ENCODE data around the gene TNNC1. TPM values are rescaled to one million over a fixed set of nuclear protein-coding genes. Genes with fewer than 3 reads are reported as not detected.
A peak's percentile ranks its signal among the peaks of the same experiment; 100 is the strongest.

TNNC1 gene
- 10 to 100 TPM; 11.3 to 23.2 TPM for total RNA-seq
- 91.7 TPM for polyA plus RNA-seq (ENCODE audit: insufficient read depth, low read depth, low replicate concordance)
- long read RNA-seq, donor 1, partial matches to known transcripts: 0 of 1 reads
- long read RNA-seq, donor 1, other reads (novel, unspliced or antisense): 0 of 1 reads
- long read RNA-seq, donor 2: 0 reads

- no peaks in the 10 kb centered on the region for H3K36me3 ChIP-seq (ENCODE audit: low read depth, missing control alignments)
- WGBS, 2 donors: 55 to 75% methylated on average over 14 to 15 of the region's 16 CpGs
- H3K4me1 ChIP-seq: peaks cover 34% of the 10 kb centered on the region
- no peak for DNase-seq
- H3K9me3 ChIP-seq: no peaks in the 10 kb centered on the region
- TF ChIP-seq POLR2A (IDR thresholded peaks at IDR 0.05) (no peak), CTCF (IDR thresholded peaks at IDR 0.05) (no peak)
- H3K27me3 ChIP-seq: no peaks in the 10 kb centered on the region
- intact Hi-C loops (cut with DNase I; ENCODE audit: low total_unique reads): no loop called here
- peak within 1 kb of the TSS; percentile 96 for H3K27ac ChIP-seq
- H3K4me3 ChIP-seq: peak within 1 kb of the TSS in 1 of 2 donors; percentile 97
These were observed at the start of gene TNNC1 for GRCh38 chr3:52453496-52454249. Gene TNNC1 (minus strand): TSS chr3:52454041. CDS start chr3:52454015, 26 bp downstream.

GRCh38 chr3:52502808-52503350, 49.0 kb upstream of the TNNC1 start:
- 74 to 100% methylated on average over 2 to 10 of the region's 11 CpGs for WGBS, 2 donors
- no peak for DNase-seq
- peaks cover 5% of the 10 kb centered on the region for H3K4me1 ChIP-seq
- no peak overlapping the region for H3K27ac ChIP-seq
- no peak for TF ChIP-seq POLR2A (IDR thresholded peaks at IDR 0.05)
- no peak for TF ChIP-seq CTCF (IDR thresholded peaks at IDR 0.05)
- intact Hi-C loops (cut with DNase I; ENCODE audit: low total_unique reads): no loop called here
- no peaks in the 10 kb centered on the region for H3K36me3 ChIP-seq (ENCODE audit: low read depth, missing control alignments)
- H3K9me3 ChIP-seq: no peaks in the 10 kb centered on the region
- H3K4me3 ChIP-seq: no peak overlapping the region
- no peaks in the 10 kb centered on the region for H3K27me3 ChIP-seq

- no peak for DNase-seq
- peaks cover 5% of the 10 kb centered on the region for H3K4me1 ChIP-seq
- H3K9me3 ChIP-seq: no peaks in the 10 kb centered on the region
- intact Hi-C loops (cut with DNase I; ENCODE audit: low total_unique reads): no loop called here
- TF ChIP-seq CTCF (IDR thresholded peaks at IDR 0.05): no peak
- H3K27me3 ChIP-seq: no peaks in the 10 kb centered on the region
- no peaks in the 10 kb centered on the region for H3K36me3 ChIP-seq (ENCODE audit: low read depth, missing control alignments)
- no peak overlapping the region for H3K4me3 ChIP-seq
- no peak overlapping the region for H3K27ac ChIP-seq
- WGBS, 2 donors: 85 to 100% methylated on average over 2 to 11 of the region's 11 CpGs
These were observed 48.2 kb upstream of the TNNC1 start for GRCh38 chr3:52502001-52502400.

- no peak for TF ChIP-seq POLR2A (IDR thresholded peaks at IDR 0.05)
- TF ChIP-seq CTCF (IDR thresholded peaks at IDR 0.05): no peak
- H3K4me3 ChIP-seq: no peak overlapping the region
- H3K36me3 ChIP-seq (ENCODE audit: low read depth, missing control alignments): no peaks in the 10 kb centered on the region
- intact Hi-C loops (cut with DNase I; ENCODE audit: low total_unique reads): no loop called here
- H3K4me1 ChIP-seq: peaks cover 5% of the 10 kb centered on the region
- DNase-seq: no peak
- H3K27me3 ChIP-seq: no peaks in the 10 kb centered on the region
- 90 to 92% methylated on average over 6 to 11 of the region's 11 CpGs for WGBS, 2 donors
- no peak overlapping the region for H3K27ac ChIP-seq
- no peaks in the 10 kb centered on the region for H3K9me3 ChIP-seq
These were observed 47.2 kb upstream of the TNNC1 start for GRCh38 chr3:52501046-52501445.

Data from testis (tissue), 5 donors.